H9 (cell line): ENCODE results near the gene KRR1. TPM values are rescaled to one million over a fixed set of nuclear protein-coding genes. Genes with fewer than 3 reads are reported as not detected.

Experiments used
- DNase-seq: peaks from one replicate; pipeline ENCODE4 v3.0.0-alpha.2; 2017
- H2AFZ ChIP-seq: one replicate; pipeline ENCODE4 v1.6.1; 2013; ENCODE audit warnings: mild to moderate bottlenecking, low read length, control low read depth, moderate library complexity
- H2AK5ac ChIP-seq: 2 replicates; pipeline ENCODE4 v1.6.1; 2013; ENCODE audit warnings: low read length, control low read depth, mixed read lengths; ENCODE audit not compliant: insufficient read length
- H2BK120ac ChIP-seq: one replicate; pipeline ENCODE4 v1.6.1; 2013; ENCODE audit warnings: low read depth, mild to moderate bottlenecking, low read length, control low read depth, inconsistent platforms; ENCODE audit not compliant: poor library complexity, severe bottlenecking
- H2BK12ac ChIP-seq: 2 replicates; pipeline ENCODE4 v1.6.1; 2013; ENCODE audit warnings: low read length, control low read depth, mixed read lengths, low read depth; ENCODE audit not compliant: insufficient read length
- H2BK15ac ChIP-seq: 2 replicates; pipeline ENCODE4 v1.6.1; 2013; ENCODE audit warnings: low read depth, low read length, control low read depth
- H2BK20ac ChIP-seq: one replicate; pipeline ENCODE4 v1.6.1; 2013; ENCODE audit warnings: low read depth, mild to moderate bottlenecking, low read length, control low read depth, inconsistent platforms; ENCODE audit not compliant: poor library complexity, severe bottlenecking
- H2BK5ac ChIP-seq: 2 replicates; pipeline ENCODE4 v1.6.1; 2013; ENCODE audit warnings: low read length, control low read depth, mixed read lengths; ENCODE audit not compliant: insufficient read length
- H3K14ac ChIP-seq: 2 replicates; pipeline ENCODE4 v1.6.1; 2013; ENCODE audit warnings: low read length, control low read depth; ENCODE audit not compliant: insufficient read depth
- H3K18ac ChIP-seq: 2 replicates; pipeline ENCODE4 v1.6.1; 2013; ENCODE audit warnings: low read depth, mild to moderate bottlenecking, mixed read lengths, low read length, control low read depth; ENCODE audit not compliant: insufficient read length
- H3K23ac ChIP-seq: 2 replicates; pipeline ENCODE4 v1.6.1; 2013; ENCODE audit warnings: low read length, control low read depth, mixed read lengths, low read depth; ENCODE audit not compliant: insufficient read length
- H3K23me2 ChIP-seq: 2 replicates; pipeline ENCODE4 v1.6.1; 2013; ENCODE audit warnings: low read depth, mild to moderate bottlenecking, mixed read lengths, low read length, control low read depth; ENCODE audit not compliant: insufficient read length, poor library complexity, severe bottlenecking
- H3K27ac ChIP-seq: 2 replicates; pipeline ENCODE4 v1.5.1; 2013; ENCODE audit warnings: low read length, control low read depth, mixed read lengths, low read depth; ENCODE audit not compliant: insufficient read length
- H3K27me3 ChIP-seq: 2 replicates; pipeline ENCODE4 v1.6.1; 2013; ENCODE audit warnings: low read length, control low read depth, inconsistent platforms; ENCODE audit not compliant: insufficient read depth
- H3K4ac ChIP-seq: 2 replicates; pipeline ENCODE4 v1.6.1; 2013; ENCODE audit warnings: low read depth, mild to moderate bottlenecking, control low read depth, inconsistent platforms, low read length, moderate library complexity
- H3K4me1 ChIP-seq: 2 replicates; pipeline ENCODE4 v1.6.1; 2013; ENCODE audit warnings: low read length, control low read depth, inconsistent platforms; ENCODE audit not compliant: insufficient read depth
- H3K4me2 ChIP-seq: 2 replicates; pipeline ENCODE4 v1.6.1; 2013; ENCODE audit warnings: low read length, control low read depth, mixed read lengths; ENCODE audit not compliant: insufficient read length, insufficient read depth
- H3K56ac ChIP-seq: 2 replicates; pipeline ENCODE4 v1.6.1; 2013; ENCODE audit warnings: low read depth, mild to moderate bottlenecking, mixed read lengths, low read length, control low read depth; ENCODE audit not compliant: insufficient read length
- H3K79me1 ChIP-seq: 2 replicates; pipeline ENCODE4 v1.6.1; 2013; ENCODE audit warnings: low read depth, mild to moderate bottlenecking, moderate library complexity, low read length, control low read depth, inconsistent platforms; ENCODE audit not compliant: insufficient read depth, poor library complexity, severe bottlenecking
- H3K79me2 ChIP-seq: 2 replicates; pipeline ENCODE4 v1.6.1; 2013; ENCODE audit warnings: low read length, control low read depth, inconsistent platforms; ENCODE audit not compliant: insufficient read depth
- H3K9ac ChIP-seq: 2 replicates; pipeline ENCODE4 v1.6.1; 2013; ENCODE audit warnings: low read length, control low read depth, mixed read lengths; ENCODE audit not compliant: insufficient read length; ENCODE audit errors: extremely low read depth
- H3K9me3 ChIP-seq: one replicate; pipeline ENCODE4 v1.6.1; 2013; ENCODE audit warnings: low read depth, low read length, inconsistent platforms; ENCODE audit not compliant: control insufficient read depth
- H3T11ph ChIP-seq: one replicate; pipeline ENCODE4 v1.6.1; 2013; ENCODE audit warnings: mild to moderate bottlenecking, low read length, control low read depth, inconsistent platforms
- H4K20me1 ChIP-seq: one replicate; pipeline ENCODE4 v1.6.1; 2013; ENCODE audit not compliant: control insufficient read depth, insufficient read length, insufficient read depth
- H4K5ac ChIP-seq: 2 replicates; pipeline ENCODE4 v1.6.1; 2013; ENCODE audit warnings: low read depth, mild to moderate bottlenecking, mixed read lengths, low read length, control low read depth; ENCODE audit not compliant: insufficient read length
- H4K8ac ChIP-seq: replicated peaks from 2 replicates; pipeline ENCODE4 v1.6.1; 2013; ENCODE audit warnings: low read length, control low read depth, mixed read lengths, low read depth; ENCODE audit not compliant: insufficient read length
- H4K91ac ChIP-seq: 2 replicates; pipeline ENCODE4 v1.6.1; 2013; ENCODE audit warnings: low read depth, mild to moderate bottlenecking, moderate library complexity, mixed read lengths, low read length, control low read depth; ENCODE audit not compliant: insufficient read length
- H3K27ac Mint-ChIP-seq, 3 experiments: 2 replicates in 2 of 3; 3 replicates in 1 of 3; pipeline ENCODE4 v1.8.0; 2020 to 2021; ENCODE audit warnings: mixed read lengths in 3 of 3, mild to moderate bottlenecking in 1 of 3, moderate library complexity in 1 of 3
- H3K27me3 Mint-ChIP-seq: 2 replicates; pipeline ENCODE4 v1.8.0; 2021; ENCODE audit warnings: low read depth, mild to moderate bottlenecking, moderate library complexity, mixed read lengths
- H3K36me3 Mint-ChIP-seq, 3 experiments: 2 replicates in 2 of 3; 3 replicates in 1 of 3; pipeline ENCODE4 v1.8.0; 2020 to 2021; ENCODE audit warnings: low read depth in 3 of 3, mixed read lengths in 3 of 3; ENCODE audit not compliant: insufficient read depth in 1 of 3
- H3K4me1 Mint-ChIP-seq, 2 experiments: 2 replicates each; pipeline ENCODE4 v1.8.0; 2020; ENCODE audit warnings: mixed read lengths in 2 of 2
- H3K4me3 Mint-ChIP-seq, 2 experiments: 2 replicates in 1 of 2; 3 replicates in 1 of 2; pipeline ENCODE4 v1.8.0; 2020 to 2021; ENCODE audit warnings: mild to moderate bottlenecking in 2 of 2, mixed read lengths in 2 of 2, moderate library complexity in 1 of 2
- H3K9me3 Mint-ChIP-seq, 2 experiments: 2 replicates in 1 of 2; 3 replicates in 1 of 2; pipeline ENCODE4 v1.8.0; 2020; ENCODE audit warnings: mild to moderate bottlenecking in 2 of 2, mixed read lengths in 2 of 2, moderate library complexity in 1 of 2
- total RNA-seq: library from RNA; stranded (reverse); gene quantifications from 2 replicates; pipeline ENCODE4 v1.2.1, GENCODE V29; 2021
- TF ChIP-seq, protein P1 (sequence below): fragments of 200-600 bp; sonication (generic); conservative IDR thresholded peaks from 3 replicates; pipeline ENCODE4 v1.8.0; 2021; ENCODE audit warnings: antibody characterized with exemption, mild to moderate bottlenecking

Gene KRR1
- total RNA-seq, 1 experiment from 2014 or later: 88.9 TPM

DNA sequence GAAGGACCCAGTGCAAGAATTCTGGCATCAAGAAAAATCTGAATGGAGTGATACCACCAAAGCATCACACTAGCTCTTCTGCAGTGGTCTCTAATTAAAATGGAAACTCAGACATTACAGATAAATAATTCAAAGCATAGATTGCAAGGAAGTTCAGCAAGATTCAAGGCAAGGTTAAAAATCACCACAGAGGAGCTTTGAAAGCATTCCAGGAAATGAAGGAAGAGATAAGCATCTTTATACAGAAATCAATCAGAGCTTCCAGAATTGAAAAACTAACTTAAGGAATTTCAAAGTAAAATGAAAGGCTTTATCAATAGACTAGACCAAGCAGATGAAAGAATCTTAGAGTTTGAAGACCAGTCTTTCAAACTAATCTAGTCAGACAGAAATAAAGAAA lies 51.2 kb downstream of the KRR1 start:
- Histone ChIP-seq H3K4me2 (no peak overlapping the region), H2BK15ac (no peak overlapping the region), H4K91ac (no peak overlapping the region), H2AK5ac (no peak overlapping the region), H4K5ac (no peak overlapping the region), H3K14ac (no peak overlapping the region), H3K23me2 (no peaks in the 10 kb centered on the region), H3K79me1 (no peaks in the 10 kb centered on the region), H3K79me2 (no peaks in the 10 kb centered on the region), H3K56ac (no peak overlapping the region), H4K20me1 (no peaks in the 10 kb centered on the region), H3K18ac (no peak overlapping the region), H3K9ac (no peak overlapping the region), H3K27ac (no peak overlapping the region), H2BK20ac (no peak overlapping the region), H3K4me1 (no peaks in the 10 kb centered on the region), H3K23ac (no peak overlapping the region), H2BK12ac (no peak overlapping the region), H3T11ph (no peak overlapping the region), H3K9me3 (no peaks in the 10 kb centered on the region), H3K4ac (no peak overlapping the region), H2AFZ (no peak overlapping the region), H4K8ac (no peak overlapping the region), H2BK5ac (no peak overlapping the region), H2BK120ac (no peak overlapping the region), H3K27me3 (no peaks in the 10 kb centered on the region)
- H3K4me3 Mint-ChIP-seq: no peak overlapping the region
- DNase-seq: no peak
- peaks cover 14 to 33% (median 19%) of the 10 kb centered on the region in 3 experiments for H3K36me3 Mint-ChIP-seq
- TF ChIP-seq, protein P1, sequence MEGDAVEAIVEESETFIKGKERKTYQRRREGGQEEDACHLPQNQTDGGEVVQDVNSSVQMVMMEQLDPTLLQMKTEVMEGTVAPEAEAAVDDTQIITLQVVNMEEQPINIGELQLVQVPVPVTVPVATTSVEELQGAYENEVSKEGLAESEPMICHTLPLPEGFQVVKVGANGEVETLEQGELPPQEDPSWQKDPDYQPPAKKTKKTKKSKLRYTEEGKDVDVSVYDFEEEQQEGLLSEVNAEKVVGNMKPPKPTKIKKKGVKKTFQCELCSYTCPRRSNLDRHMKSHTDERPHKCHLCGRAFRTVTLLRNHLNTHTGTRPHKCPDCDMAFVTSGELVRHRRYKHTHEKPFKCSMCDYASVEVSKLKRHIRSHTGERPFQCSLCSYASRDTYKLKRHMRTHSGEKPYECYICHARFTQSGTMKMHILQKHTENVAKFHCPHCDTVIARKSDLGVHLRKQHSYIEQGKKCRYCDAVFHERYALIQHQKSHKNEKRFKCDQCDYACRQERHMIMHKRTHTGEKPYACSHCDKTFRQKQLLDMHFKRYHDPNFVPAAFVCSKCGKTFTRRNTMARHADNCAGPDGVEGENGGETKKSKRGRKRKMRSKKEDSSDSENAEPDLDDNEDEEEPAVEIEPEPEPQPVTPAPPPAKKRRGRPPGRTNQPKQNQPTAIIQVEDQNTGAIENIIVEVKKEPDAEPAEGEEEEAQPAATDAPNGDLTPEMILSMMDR: no peak
- no peaks in the 10 kb centered on the region for H3K27me3 Mint-ChIP-seq
- H3K9me3 Mint-ChIP-seq: peaks cover 25 to 29% of the 10 kb centered on the region in 2 experiments
- H3K4me1 Mint-ChIP-seq: 0 out of 4 replicates have a peak, but pooled peaks cover 0 to 4% of the 10 kb centered on the region in 2 experiments
- no peak overlapping the region for H3K27ac Mint-ChIP-seq
